ENCODE data around the gene CNOT1.

DNA sequence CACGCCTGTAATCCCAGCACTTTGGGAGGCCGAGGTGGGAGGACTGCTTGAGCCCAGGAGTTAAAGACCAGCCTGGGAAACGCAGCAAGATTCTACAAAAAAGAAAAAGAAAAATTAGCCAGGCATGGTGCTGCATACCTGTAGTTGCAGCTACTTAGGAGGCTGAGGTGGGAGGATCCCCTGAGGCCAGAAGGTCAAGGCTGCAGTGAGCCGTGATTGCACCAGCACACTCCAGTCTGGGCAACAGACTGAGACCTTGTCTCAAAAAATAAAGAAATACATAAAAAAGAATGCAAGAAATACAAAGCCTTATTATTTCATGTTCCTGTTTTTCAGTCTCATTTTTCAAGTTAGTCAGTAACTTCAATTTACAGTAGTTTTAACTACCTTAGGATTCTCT, 5.9 kb upstream of the CNOT1 start:
- TF ChIP-seq TAF1 (IDR thresholded peaks at IDR 0.05; ENCODE audit: low read depth, low read length) (no peak), POLR2A (IDR thresholded peaks at IDR 0.05; ENCODE audit: low read depth, low read length) (no peak), POLR2AphosphoS5 (IDR thresholded peaks at IDR 0.05; ENCODE audit: low read depth, low read length) (no peak)
